IPS-NIHi7 (cell line): ENCODE measurements around the gene SOX10.

Experiments
- DNase-seq: peaks from one replicate; pipeline ENCODE4 v3.0.0; 2012; ENCODE audit warnings: mixed read lengths; ENCODE audit errors: extremely low spot score

Gene SOX10

DNA sequence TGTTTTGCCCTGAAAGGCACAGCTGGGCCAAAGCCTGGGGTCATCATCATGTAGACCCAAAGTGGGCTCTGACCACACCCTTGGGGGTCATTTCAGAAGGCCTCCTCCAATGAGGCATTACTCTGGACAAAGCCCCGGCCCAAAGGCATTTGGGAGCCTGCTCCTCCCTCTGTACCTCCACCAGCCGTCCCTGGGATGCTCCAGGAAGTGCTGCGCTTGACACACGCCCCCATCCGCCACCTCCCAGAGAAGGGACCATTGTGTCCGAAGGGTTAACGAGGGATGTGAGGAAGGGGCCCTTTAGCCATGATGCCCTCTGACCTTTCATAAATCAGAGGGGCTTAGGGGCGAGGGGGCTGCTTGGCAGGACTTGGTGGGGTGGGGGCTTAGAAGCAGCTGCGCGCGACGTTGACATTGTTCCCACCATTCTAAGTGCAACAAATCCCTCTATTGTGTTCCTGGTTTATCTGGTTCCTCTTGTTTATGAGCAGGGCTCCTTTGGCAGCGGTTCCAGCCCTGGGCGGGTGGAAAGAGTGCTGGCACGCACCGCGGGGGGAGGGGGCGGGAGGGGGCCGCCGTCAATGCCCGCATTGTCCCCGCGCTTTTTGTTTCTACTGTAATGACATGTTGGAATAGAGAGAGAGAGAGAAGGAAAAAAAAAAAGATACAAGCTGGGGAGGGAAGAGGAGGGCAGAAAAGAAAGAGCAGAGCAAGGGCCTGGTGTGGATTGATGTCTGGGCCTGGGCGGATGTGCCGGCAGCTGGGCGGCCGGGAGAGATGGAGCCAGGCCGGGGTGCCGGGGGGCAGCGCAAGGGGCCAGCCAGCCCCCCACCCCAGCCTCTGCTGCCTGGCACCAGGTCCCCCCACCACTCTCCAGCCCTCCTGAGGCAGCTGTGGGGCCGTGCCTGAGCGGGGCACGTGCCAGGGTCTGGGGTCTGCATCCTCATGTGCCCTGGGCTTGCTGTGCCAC is 32.1 kb upstream of the SOX10 start:
- DNase-seq = peak; percentile 57

DNA sequence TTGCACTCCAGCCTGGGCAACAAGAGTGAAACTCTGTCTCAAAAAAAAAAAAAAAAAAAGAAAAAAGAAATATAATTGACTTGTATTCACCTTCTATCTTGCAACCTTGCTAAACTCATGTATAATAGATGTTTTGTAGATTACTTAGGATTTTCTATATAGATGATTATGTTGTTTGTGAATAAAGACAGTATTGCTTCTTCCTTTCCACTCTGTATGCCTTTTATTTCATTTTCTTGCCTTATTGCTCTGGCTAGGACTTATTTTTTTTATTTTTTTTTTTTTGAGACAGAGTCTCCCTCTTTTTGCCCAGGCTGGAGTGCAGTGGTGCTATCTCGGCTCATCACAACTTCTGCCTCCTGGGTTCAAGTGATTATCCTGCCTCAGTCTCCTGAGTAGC is 29.7 kb upstream of the SOX10 start:
- no peak for DNase-seq

DNA sequence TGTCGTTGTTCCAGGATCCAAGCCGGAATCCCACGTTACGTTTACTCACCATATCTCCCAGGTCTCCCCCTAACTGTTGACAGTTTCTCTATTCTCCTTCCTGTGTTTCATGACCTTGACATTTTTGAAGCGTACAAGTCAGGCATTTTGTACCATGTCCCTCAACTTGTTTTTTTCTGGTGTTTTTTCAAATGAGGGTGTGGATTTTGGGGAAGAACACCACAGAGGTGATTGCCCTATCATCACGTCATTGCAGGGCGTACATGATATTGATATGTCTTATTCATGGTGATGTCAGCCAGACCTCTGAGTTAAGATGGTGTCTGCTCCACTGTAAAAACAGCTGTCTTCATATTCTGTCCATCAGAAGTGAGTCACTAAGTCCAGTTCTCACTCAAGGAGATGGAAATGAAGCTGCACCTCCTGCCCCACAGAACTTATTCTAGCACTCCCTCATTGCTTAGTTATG is 28.3 kb upstream of the SOX10 start:
- no peak for DNase-seq

DNA sequence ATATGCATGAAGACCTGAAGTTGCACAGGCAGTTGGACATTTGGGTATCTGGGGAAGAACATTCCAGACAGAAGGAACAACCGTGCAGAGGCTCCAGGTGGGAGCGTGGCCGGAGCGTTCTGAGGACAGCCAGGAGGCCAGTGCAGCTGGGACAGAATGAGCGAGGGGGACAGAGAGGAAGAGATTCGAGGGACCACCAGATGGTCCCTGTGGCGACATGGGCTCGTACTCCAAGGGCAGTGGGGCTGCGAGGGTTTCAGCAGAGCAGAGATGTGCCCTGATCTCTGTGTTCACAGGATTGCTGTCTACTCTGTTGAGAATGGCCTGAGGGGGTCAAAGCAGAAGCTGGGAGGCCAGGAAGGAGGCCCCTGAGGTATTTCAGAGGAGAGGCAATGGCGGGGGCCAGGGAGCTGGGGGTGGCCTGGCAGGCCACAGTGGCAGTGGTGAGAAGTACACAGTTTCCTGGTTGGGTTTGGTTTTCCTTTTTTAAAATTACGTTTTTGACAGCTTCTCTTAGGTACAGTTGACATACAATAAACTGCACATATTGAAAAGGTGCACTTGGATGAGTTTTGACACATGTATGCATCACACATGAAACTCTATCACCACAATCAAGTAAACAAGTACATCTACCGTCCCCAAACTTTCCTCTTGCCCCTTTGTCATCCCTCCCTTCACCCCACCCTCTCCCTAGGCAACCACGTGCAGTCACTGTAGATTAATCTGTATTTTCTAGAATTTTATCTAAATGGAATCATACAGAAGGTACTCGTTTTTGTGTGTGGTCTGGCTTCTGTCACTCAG is 24.8 kb upstream of the SOX10 start:
- DNase-seq = no peak

DNA sequence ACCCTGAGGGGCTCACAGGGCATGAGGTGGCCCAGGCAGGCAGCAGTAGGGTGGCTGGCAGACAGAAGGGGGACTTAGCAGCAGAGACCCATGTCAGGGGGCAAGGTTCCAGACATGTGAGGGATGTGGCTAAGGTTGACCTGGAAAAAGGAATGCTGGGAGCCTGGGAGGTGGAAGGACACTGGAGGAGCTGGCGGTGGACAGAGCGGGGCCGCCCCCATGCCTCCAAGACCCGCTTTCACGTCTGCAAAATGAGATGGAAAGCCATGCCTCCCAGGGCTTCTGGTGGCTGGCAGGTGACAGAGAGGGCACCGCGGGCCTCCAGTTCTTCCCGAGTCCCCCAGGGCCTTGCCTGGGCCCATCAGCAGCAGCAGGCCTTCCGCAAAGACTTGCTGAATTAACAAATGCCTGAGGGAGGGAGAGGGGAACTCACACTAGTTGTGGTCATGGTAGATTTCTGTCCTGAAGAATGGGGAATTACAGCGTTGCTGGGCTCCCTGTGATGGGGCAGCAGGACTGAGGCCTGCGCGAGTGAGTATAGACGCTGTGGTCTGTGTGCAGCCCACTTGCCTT is 23.1 kb upstream of the SOX10 start:
- DNase-seq = no peak

DNA sequence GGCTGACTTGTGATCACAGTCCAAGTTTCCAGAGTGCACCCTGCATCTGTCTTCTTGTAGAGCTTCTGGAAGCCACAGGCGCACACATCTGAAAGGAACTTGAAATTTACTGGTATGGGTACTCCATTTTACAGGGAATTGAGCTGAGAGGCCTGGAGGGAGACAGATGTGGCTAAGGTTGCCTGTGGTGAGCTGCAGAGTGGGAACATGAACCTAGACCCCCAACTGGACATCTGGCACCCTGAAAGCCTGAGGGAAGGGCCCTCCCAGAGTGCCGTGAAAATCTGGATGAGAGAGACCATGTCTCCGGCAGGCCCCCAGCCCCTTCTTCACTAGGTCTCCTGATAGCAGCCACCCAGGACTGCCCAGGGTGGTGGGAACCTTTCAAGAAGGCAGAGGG is 22.6 kb upstream of the SOX10 start:
- DNase-seq = no peak

DNA sequence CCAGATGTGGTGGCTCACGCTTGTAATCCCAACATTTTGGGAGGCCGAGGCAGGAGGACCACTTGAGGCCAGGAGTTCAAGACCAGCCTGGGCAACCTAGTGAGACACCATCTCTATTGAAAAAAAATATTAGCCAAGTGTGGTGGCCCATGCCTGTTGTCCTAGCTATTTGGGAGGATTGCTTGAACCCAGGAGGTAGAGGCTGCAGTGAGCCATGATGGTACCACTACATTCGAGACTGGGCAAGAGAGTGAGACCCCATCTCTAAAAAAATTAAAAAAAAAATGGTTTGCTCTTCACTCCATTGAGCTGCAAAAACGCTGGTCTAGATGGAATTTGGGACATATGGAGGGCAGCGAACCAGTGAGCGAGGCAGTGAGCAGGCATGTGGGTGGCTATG is 21.6 kb upstream of the SOX10 start:
- no peak for DNase-seq

DNA sequence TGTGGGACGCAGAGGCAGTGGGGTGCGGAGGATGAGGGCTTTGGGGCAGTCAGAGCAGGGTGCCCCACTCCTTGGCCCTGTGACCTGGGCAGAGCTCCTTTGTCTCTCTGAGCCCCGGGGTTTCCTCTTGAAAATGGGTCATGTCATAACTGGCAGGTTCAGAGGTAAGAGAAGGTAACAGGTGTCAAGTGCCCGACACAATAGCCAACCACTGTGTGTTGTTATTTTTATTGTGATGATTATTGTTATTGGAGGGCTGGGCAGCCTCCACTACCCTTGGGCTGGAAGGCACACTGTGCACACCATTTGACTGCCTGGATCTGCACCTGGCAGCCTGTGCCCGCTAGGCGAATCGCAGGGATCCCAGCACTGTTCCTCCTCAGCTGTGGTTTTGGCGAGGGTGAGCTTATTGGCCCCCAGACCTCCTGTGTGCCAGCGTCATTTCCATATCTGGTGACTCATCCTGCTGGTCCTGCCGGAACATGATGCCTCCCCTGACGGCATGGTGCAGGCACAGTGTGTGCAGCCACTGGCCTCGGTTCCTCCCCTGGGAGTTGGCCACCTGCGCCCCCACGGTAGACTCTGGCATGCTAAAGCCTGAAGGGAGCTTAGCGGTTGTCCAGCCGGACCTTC is 15.4 kb upstream of the SOX10 start:
- DNase-seq = peak; percentile 57

DNA sequence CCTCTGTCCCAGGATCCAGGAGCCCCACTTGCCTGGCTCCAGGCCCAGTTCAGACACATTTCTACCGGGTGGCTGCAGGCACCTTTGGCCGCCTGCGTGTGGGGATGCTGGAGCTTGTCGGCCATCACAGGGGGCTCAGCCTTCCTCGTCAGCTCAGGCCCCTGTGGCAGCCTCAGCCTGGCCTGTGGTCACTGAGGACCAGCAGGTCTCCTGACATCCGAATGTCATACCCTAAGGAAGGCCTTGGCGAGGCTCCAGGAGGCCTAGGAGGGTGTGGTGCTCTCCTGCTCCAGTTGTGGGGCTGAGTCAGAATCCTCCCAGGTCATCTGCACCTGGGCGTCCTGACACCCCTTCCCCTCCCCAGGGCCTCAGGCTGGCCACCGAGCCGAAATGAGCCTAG is 14.9 kb upstream of the SOX10 start:
- DNase-seq = no peak

DNA sequence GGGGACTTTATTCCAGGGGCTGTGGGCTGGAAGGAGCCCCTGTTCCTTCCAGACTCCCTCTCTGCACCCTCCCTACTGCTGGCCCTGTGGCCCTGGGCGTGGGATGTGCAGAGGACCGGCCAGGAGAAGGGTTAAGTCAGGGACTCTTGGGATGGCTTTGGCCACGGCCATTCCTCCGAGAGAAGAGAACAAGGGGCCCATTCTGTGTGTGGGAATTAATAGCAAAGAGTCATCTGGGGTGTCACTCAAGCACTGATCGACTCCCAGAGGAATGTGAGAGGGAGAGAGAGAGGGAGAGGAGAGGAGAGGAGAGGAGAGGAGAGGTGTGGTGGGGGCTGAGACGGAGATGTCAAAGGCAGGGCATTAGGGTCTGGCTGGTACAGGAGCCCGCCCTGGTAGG is 14.2 kb upstream of the SOX10 start:
- no peak for DNase-seq

DNA sequence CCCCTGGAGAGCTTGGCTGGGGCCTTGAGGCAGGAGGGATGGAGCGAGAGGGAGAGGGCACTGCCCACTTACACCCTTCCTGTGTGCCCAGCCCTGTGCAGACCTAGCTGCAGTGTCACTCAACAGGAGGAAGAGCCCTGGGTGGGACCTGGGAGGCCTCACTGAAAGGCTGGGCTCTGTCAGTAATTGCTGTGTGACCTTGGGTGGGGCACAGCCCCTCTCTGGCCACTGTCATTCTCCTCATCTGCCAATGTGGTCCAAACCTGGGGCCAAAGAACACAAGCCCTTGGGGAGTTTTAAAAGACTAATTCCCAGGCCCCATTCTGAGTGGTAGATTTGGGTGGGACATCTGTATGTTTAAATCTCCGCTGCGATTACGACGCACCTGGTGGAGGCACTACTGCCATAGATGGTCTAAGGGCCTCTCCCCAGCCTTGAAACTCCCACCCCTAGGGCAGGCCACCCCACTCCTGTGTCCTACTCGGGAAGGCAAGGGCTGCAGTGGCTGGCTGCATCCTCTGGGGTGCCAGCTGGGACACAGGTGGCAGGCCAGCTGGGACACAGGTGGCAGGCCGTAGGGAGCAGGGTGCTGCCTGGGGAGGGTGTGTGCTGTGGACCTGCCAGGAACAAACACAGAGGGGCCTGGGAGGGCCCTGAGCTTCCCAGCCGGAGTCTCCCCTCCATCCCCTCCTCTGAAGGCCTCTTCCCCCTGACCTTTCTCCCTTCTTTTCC is 12.3 kb upstream of the SOX10 start:
- DNase-seq = no peak

DNA sequence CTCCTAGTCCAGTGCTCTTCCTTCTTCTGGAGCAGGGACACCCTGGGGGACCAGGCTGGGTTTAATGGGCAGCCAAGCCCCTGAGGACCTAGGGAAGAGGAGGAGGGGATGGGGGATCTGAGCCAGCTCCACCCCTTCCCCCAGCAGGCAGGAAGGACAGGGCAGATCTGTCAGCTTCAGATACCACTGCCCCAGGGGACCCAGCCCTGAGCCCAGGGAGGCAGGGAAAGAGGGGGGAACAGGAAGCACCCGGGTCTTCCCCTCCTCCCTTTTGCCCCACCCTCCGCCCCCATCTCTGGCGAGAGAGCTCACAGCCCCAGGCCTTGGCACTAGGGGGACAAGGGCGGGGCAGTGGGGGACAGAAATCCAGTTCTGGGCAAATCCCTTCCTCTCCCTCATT is 11.7 kb upstream of the SOX10 start:
- no peak for DNase-seq

DNA sequence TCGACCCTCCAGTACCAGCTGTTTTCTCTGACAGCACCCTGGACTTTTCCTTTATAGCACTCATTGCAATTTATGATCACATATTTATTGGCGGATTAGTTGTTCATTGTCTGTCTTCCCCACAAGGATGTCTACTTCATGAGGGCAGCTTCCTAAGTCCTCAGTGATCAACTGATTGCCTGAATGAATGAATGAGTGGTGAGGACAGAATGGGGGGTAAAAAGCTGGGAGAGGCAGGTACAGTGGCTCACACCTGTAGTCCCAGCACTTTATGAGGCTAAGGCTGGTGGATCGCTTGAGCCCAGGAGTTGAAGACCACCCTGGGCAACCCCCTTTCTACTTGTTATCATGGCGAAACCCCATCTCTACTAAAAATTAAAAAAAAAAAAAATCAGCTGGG is 11.1 kb upstream of the SOX10 start:
- no peak for DNase-seq

DNA sequence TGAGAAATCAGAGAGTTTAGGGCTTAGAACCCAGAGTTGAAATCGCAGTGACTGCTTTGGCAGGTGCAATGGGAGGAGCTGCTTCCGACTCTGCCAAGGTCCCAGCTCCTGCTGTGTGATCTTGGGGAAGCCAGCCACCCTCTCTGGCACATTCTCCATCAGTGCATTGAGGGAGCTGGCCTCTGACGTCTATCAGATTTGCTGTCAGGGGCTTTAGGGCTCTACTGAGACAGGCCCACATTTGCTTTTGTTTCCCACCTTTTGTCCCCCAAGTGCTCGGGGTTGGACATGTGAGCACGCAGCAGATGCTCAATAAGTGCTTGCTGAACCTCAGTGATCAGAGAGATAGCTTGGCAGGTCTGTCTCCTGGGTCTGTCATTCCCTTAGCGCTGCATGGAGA is 10.6 kb upstream of the SOX10 start:
- no peak for DNase-seq

DNA sequence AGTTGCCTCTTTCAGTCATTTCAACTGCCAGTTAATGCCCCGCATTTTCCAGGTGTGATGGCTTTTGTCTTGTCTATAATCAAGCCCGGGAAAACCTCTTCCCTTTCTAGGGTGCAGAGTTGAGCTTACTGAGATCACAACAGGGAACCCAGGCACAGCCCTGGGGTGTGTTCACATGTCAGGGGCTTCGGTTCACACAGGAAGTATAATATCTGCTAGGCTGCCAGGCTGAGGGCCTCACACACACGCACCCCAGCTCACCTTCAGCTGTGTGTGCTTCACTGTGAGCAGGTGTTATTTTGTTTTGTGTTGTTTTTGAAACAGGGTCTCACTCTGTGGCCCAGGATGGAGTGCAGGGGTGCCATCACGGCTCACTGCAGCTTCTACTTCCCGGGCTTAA is 9.7 kb upstream of the SOX10 start:
- DNase-seq = no peak

DNA sequence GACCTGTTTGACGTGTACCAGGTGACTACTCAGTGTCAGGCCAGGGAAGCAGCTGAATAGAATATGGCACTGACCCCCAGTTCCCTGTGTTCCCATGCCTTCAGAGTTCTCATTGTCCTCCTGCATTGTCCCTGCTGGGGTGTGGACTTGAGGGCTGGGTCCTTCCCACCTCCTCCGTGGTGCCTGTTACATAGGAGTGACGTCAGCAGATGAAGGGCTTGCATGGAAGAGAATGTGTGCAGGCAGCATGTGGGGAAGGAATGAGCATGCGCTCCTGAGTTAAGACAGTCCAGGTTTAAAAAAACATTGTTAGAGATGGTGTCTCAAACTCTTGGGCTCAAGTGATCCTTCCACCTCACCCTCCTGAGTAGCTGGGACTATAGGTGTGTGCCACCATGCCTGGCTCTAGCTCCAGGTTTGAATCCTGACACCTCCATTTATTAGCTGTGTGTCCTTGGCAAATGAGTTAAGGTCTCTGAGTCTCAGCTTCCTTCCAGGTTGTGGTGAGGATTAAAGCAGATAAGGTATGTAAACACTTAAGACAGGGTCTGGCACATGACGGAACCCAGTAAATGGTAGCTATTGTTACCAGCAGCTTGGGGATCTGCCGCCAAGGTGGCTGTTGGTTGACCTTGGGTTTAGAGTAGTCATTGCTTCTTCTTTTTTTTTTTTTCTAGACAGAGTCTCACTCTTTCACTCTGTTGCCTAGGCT is 7.5 kb upstream of the SOX10 start:
- no peak for DNase-seq

DNA sequence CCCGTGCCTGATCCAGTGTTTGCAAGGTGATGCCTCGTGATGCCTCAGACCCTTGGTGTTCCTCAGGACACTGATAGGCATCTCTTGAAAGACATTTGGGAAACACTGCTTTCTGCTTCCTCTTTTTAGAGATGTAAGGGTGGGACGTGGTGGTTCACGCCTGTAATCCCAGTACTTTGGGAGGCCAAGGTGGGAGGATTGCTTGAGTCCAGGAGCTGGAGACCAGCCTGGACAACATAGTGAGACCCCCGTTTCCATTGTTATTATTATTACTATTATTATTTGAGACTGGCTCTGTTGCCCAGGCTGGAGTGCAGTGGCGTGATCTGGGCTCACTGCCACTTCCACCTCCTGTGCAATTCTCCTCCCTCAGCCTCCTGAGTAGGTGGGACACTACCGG is 6.5 kb upstream of the SOX10 start:
- no peak for DNase-seq

DNA sequence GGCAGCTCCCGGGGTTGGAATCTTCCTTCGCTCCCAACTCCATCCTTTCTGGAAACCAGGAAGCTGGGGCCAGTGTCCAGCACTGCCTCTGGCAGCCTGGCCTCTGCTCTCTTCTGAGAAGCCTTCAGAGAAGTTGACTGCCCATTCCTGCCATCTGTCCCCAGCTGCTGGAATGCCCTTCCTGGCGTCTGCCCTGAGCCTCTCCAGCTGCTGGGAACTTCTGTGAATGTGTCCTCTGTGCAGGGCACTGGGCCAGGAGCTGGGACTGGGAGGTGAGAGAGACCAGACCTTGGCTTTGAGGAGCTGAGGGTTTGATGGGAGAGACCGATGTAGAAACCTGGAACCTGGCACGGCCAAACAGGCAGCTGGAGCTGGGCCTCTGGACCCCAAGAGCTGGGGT is 5.9 kb upstream of the SOX10 start:
- no peak for DNase-seq

DNA sequence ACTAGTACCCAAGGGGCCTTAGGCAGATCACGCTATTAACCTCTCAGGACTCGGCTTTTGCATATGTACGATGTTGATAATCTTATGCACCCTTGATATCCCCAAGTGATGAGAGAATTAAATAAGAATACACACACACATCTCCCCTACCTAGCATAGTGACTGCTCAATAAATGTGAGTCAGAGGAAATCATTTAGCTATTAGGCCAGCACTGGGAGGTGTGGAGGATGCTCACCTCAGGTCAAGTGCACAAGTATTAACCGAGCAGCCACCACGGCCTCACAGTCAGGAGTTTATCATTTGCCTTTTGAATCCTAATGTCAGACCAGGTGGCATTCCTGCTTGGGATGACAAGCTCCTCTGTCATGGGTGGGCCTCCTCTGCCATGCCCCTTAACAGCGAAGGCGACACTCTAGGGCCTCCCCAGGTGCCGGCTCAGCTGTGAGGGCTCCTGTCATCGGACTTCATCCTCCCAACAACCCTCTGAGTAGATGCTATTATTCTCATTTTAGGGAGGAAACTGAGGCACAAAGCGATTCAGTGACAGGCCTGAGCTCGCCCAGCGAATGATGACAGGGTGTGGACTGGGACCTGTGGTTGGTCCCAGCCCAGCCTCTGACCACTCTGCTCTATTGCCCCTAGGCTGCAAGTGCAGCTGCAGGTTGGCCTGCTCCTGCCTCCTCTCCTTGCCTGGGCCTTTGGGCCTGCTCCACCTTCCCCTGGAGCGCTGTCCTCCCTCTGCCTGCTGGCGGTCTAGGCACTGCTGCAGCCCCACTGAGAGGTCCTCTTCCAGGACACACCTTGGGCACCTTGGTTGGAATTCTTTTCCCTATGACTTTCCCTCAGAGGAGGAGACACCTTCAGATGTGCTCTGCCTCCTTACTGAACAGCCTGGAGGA is 5.0 kb upstream of the SOX10 start:
- no peak for DNase-seq

DNA sequence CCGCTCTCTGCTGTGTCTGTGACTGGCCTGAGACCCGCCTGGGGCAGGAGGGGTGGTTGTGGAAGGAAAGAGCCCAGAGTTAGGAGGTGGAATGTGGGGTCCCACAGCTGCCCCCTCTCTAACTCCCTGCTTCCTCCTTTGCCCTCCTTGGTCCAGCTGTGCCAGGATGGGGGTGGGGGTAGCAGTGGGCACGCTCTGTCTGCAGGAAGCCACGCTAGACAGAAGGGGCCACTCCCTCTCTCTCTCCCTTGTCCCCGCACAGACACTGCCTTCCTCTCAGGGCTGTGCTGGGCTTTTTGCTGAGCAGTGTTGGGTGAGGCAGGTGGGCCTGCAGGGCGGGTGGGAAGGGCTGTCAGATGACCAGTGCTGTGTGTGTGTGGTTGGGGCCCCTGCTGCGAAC is 2.0 kb upstream of the SOX10 start:
- no peak for DNase-seq
